Sigmoid colon (tissue), 7 donors: ENCODE data around the gene CDH13. TPM values are rescaled to one million over a fixed set of nuclear protein-coding genes. Genes with fewer than 3 reads are reported as not detected.

Experiments used
- DNase-seq: peaks from one replicate; pipeline ENCODE4 v3.0.0-alpha.2; 2019
- H3K27ac ChIP-seq, 4 donors: fragments of 200-600 bp; sonication (generic); one replicate each; pipeline ENCODE4 v1.5.1; 2016 to 2019; ENCODE audit warnings: mild to moderate bottlenecking in 1 of 4
- H3K27me3 ChIP-seq, 3 donors: fragments of 200-600 bp; sonication (generic); one replicate each; pipeline ENCODE4 v1.5.1; 2019; ENCODE audit warnings: mild to moderate bottlenecking in 1 of 3
- H3K36me3 ChIP-seq, 4 donors: fragments of 200-600 bp; sonication (generic); one replicate each; pipeline ENCODE4 v1.5.1; 2016 to 2019
- H3K4me1 ChIP-seq, 4 donors: fragments of 200-600 bp; sonication (generic); one replicate each; pipeline ENCODE4 v1.5.1; 2017 to 2019
- H3K4me3 ChIP-seq, 4 donors: fragments of 200-600 bp; sonication (generic); one replicate each; pipeline ENCODE4 v1.5.1; 2017 to 2019; ENCODE audit warnings: mild to moderate bottlenecking in 2 of 4, moderate library complexity in 1 of 4
- H3K9me3 ChIP-seq, 4 donors: fragments of 200-600 bp in 3 of 4; sonication (generic) in 3 of 4; one replicate each; pipeline versions ENCODE4 v1.5.1 to v1.6.1; 2013 to 2019
- EP300 ChIP-seq, 4 donors: sonication (generic); formaldehyde crosslinking; IDR thresholded peaks; one replicate each; pipeline ENCODE4 v1.6.1; 2017; ENCODE audit warnings: antibody characterized with exemption in 4 of 4
- POLR2A ChIP-seq, 2 donors: fragments of 450-650 bp; IDR thresholded peaks; one replicate each; pipeline ENCODE4 v1.6.1; 2016; ENCODE audit warnings: antibody characterized with exemption in 2 of 2, mild to moderate bottlenecking in 2 of 2, moderate library complexity in 2 of 2
- POLR2AphosphoS5 ChIP-seq, 4 donors: sonication (generic); formaldehyde crosslinking; IDR thresholded peaks; one replicate each; pipeline ENCODE4 v1.6.1; 2017; ENCODE audit warnings: antibody characterized with exemption in 4 of 4
- WGBS, 2 donors: extraction: QIAGEN DNeasy Blood & Tissue Kit; methylation state at CpG; one replicate each; pipeline ENCODE4 v1.1.7; 2013; 5-methylcytosine and 5-hydroxymethylcytosine counted together
- intact Hi-C: fragments of 100-400 bp; cut with DNase I; formaldehyde crosslinking; loops from one replicate; pipeline ENCODE4 v1.15.1; 2023
- polyA plus RNA-seq, 3 donors: library from polyadenylated mRNA; stranded (reverse); fragments of 200-250 nt; gene quantifications; one replicate each; pipeline ENCODE4 v1.2.3, GENCODE V29; 2013
- total RNA-seq, 4 donors: library from RNA; depleted of rRNA; stranded (reverse); fragments of >200 nt; gene quantifications; one replicate each; pipeline ENCODE4 v1.1.0, GENCODE V29; 2016
- TF ChIP-seq, protein P1 (sequence below), 4 experiments: fragments of 450-650 bp in 3 of 4; fragments of 200-600 bp in 1 of 4; IDR thresholded peaks; one replicate each; pipeline ENCODE4 v1.5.1; 2016 to 2019; ENCODE audit warnings: antibody characterized with exemption in 4 of 4, mild to moderate bottlenecking in 3 of 4, moderate library complexity in 2 of 4
- donor health status: healthy with polysubstance abuse.
- donor health status: Bipolar disorder and iron deficiency.
- donor health status: healthy.

The CDH13 gene
- total and polyA plus RNA-seq, 7 donors: 0.60 to 17.6 (median 11.8) TPM

- WGBS, 2 donors: 81 to 92% methylated on average over 3 of the region's 3 CpGs
- intact Hi-C loops: no loop called here
- DNase-seq: no peak
- Histone ChIP-seq H3K27me3 (no peaks in the 10 kb centered on the region), H3K9me3 (no peaks in the 10 kb centered on the region), H3K4me1 (peaks cover 0 to 12% (median 11%) of the 10 kb centered on the region in 4 donors), H3K36me3 (no peaks in the 10 kb centered on the region), H3K4me3 (no peak overlapping the region), H3K27ac (no peak overlapping the region)
- no peak for TF ChIP-seq POLR2A (IDR thresholded peaks at IDR 0.05)
- TF ChIP-seq, protein P1, sequence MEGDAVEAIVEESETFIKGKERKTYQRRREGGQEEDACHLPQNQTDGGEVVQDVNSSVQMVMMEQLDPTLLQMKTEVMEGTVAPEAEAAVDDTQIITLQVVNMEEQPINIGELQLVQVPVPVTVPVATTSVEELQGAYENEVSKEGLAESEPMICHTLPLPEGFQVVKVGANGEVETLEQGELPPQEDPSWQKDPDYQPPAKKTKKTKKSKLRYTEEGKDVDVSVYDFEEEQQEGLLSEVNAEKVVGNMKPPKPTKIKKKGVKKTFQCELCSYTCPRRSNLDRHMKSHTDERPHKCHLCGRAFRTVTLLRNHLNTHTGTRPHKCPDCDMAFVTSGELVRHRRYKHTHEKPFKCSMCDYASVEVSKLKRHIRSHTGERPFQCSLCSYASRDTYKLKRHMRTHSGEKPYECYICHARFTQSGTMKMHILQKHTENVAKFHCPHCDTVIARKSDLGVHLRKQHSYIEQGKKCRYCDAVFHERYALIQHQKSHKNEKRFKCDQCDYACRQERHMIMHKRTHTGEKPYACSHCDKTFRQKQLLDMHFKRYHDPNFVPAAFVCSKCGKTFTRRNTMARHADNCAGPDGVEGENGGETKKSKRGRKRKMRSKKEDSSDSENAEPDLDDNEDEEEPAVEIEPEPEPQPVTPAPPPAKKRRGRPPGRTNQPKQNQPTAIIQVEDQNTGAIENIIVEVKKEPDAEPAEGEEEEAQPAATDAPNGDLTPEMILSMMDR (IDR thresholded peaks at IDR 0.05): no peak
Measured at GRCh38 chr16:82649766-82650165, 23.0 kb downstream of the CDH13 start.

DNA sequence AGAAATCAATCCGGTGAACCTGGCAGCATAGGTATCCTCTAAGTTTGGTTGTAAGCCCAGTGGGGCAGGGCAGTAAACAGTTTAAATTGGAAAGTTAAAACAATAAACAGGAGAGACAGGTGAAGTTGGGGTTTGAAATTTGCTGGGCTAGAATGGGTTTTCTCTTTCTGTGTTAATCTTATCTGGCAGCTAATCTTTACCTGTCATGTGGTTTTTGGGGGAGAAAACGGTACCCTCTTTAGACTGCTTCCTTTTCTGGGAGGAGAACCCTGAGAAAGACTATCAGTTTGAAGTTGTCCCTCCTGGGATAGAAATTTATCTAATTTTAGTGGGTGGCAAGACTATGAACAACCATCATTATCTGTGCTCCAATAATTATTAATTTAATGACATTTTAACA is 24.0 kb downstream of the CDH13 start:
- intact Hi-C loops: no loop called here
- H3K4me3 ChIP-seq: no peak overlapping the region

GRCh38 chr16:82651921-82652601 is 25.3 kb downstream of the CDH13 start:
- Histone ChIP-seq H3K9me3 (no peaks in the 10 kb centered on the region), H3K27ac (no peak overlapping the region), H3K27me3 (no peaks in the 10 kb centered on the region), H3K36me3 (no peaks in the 10 kb centered on the region), H3K4me1 (peaks cover 0 to 12% (median 11%) of the 10 kb centered on the region in 4 donors), H3K4me3 (no peak overlapping the region)
- 42 to 63% methylated on average over 7 of the region's 7 CpGs for WGBS, 2 donors
- intact Hi-C loops: no loop called here
- TF ChIP-seq POLR2A (IDR thresholded peaks at IDR 0.05): no peak
- no peak for TF ChIP-seq POLR2AphosphoS5 (IDR thresholded peaks at IDR 0.05)
- TF ChIP-seq, protein P1 (IDR thresholded peaks at IDR 0.05): no peak
- no peak for TF ChIP-seq EP300 (IDR thresholded peaks at IDR 0.05)
- peak; percentile 9 for DNase-seq

More for the DNA sequence above, 24.0 kb downstream of the CDH13 start:
- no peaks in the 10 kb centered on the region for H3K9me3 ChIP-seq
- TF ChIP-seq EP300 (IDR thresholded peaks at IDR 0.05) (no peak), POLR2AphosphoS5 (IDR thresholded peaks at IDR 0.05) (no peak), POLR2A (IDR thresholded peaks at IDR 0.05) (no peak)
- TF ChIP-seq, protein P1 (IDR thresholded peaks at IDR 0.05): no peak
- 75 to 82% methylated on average over 2 of the region's 2 CpGs for WGBS, 2 donors
- no peak overlapping the region for H3K27ac ChIP-seq
- H3K27me3 ChIP-seq: no peaks in the 10 kb centered on the region
- no peak for DNase-seq
- no peaks in the 10 kb centered on the region for H3K36me3 ChIP-seq
- H3K4me1 ChIP-seq: peaks cover 0 to 12% (median 11%) of the 10 kb centered on the region in 4 donors

- TF ChIP-seq, protein P1 (IDR thresholded peaks at IDR 0.05): no peak
- TF ChIP-seq POLR2AphosphoS5 (IDR thresholded peaks at IDR 0.05) (no peak), EP300 (IDR thresholded peaks at IDR 0.05) (no peak), POLR2A (IDR thresholded peaks at IDR 0.05) (no peak)
- Histone ChIP-seq H3K36me3 (no peaks in the 10 kb centered on the region), H3K4me1 (peaks cover 0 to 12% (median 11%) of the 10 kb centered on the region in 4 donors), H3K4me3 (no peak overlapping the region), H3K27me3 (no peaks in the 10 kb centered on the region), H3K27ac (peak overlapping the region in 1 of 4 donors; percentile 35), H3K9me3 (no peaks in the 10 kb centered on the region)
- WGBS, 2 donors: 82 to 90% methylated on average over 4 of the region's 4 CpGs
- intact Hi-C loops: no loop called here
- DNase-seq: no peak
Measured at GRCh38 chr16:82652826-82653225, 26.1 kb downstream of the CDH13 start.
